Measurements from ENCODE around the gene LRMDA.

The LRMDA gene

DNA sequence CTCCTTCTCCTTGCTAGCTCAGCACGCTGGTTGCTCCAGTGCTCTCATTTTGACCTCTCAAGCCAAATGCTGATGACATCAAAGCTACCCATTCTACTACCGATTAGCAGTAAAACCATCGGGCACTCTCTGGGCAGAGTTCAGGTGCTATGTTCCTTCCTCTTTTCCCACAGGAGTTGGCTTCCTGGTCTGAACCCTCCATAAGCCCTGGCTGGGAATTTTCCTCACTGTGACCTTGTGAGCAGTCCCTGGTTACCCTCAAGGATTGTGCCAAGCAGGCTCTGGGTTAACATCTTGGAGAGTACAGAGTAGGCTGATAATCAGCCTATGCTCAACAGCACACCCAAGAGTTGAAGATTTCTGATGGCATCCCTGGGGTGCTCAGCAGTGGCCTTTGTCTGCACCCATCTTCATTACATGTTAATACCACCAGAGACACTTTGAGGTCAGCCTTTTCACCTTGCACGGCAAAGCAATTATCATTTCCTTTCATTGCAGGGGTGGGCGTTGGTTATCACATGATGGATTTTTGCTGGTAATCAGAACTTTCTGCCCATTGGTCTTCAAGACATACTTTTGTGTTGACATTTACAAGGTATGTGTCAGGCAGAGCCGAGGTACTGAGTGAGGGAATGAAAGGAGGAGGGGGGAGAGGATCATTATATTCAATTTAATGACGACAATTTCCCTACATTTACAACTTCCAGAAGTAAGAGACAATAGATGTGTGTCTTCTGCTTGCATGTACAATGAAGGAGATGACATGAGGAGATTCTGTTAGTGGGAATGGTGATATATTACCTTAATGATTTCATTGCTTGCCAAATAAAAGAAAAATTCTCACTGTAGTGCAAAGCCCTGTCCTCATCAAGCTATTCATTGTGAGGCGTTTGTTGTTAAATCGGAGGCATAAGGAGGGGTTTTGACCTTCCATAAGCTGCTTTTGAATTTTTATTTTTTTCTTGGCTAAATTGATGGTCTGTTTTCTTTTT is 452.0 kb downstream of the LRMDA start:
- Histone ChIP-seq H3K27me3 (ENCODE audit: control insufficient read depth, insufficient read depth, low read length) (no peaks in the 10 kb centered on the region), H3K27ac (ENCODE audit: low read length) (no peak overlapping the region), H3K4me3 (ENCODE audit: low read length) (no peak overlapping the region), H3K9me3 (ENCODE audit: control insufficient read depth, insufficient read depth, low read length) (no peaks in the 10 kb centered on the region), H3K4me1 (ENCODE audit: control insufficient read depth, insufficient read depth, low read length) (no peaks in the 10 kb centered on the region), H3K36me3 (ENCODE audit: control insufficient read depth, insufficient read depth, low read length) (no peaks in the 10 kb centered on the region)
- no peak for DNase-seq (ENCODE audit: low read depth, low spot score)
- WGBS (ENCODE audit: insufficient coverage, insufficient read length), result no CpG with 5 or more reads among the region's 9 CpGs

DNA sequence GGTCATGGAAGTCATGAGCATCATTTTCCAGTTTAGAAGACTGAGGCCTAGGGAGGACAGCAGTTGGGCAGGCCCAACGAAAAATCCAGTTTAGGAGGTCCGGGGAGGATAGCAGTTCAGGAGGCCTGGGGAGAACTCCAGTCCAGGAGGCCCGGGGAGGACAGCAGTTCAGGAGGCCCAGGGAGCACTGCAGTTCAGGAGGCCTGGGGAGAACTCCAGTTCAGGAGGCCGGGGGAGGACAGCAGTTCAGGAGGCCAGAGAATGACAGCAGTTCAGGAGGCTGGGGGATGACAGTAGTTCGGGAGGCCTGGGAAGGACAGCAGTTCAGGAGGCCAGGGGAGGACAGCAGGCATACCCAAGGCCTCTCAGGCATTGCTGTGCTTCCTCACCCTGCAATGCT is 453.4 kb downstream of the LRMDA start:
- Histone ChIP-seq H3K36me3 (ENCODE audit: control insufficient read depth, insufficient read depth, low read length) (no peaks in the 10 kb centered on the region), H3K27ac (ENCODE audit: low read length) (no peak overlapping the region), H3K27me3 (ENCODE audit: control insufficient read depth, insufficient read depth, low read length) (no peaks in the 10 kb centered on the region), H3K9me3 (ENCODE audit: control insufficient read depth, insufficient read depth, low read length) (no peaks in the 10 kb centered on the region), H3K4me3 (ENCODE audit: low read length) (no peak overlapping the region), H3K4me1 (ENCODE audit: control insufficient read depth, insufficient read depth, low read length) (no peaks in the 10 kb centered on the region)
- WGBS (ENCODE audit: insufficient coverage, insufficient read length), result no CpG with 5 or more reads among the region's 5 CpGs
- DNase-seq (ENCODE audit: low read depth, low spot score), result no peak

DNA sequence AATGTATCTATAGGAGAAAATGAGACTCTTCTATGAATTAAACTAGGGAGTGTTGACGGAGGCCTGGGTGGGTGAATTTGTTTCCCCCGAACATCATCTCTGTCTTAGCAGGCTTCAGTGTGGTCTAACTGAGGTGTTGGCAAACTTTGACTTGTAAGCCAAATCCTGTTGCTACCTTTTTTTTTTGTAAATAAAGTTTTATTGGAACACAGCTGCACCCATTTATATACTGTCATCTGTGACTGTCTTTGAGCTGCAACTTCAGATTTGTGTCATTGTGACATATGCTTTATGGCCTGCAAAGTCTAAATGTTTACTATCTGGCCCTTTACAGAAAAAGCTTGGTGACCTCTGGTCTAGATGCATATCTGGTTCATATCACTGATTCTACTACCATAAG is 455.9 kb downstream of the LRMDA start:
- DNase-seq (ENCODE audit: low read depth, low spot score), result no peak
- no peaks in the 10 kb centered on the region for H3K4me1 ChIP-seq (ENCODE audit: control insufficient read depth, insufficient read depth, low read length)
- no CpG with 5 or more reads among the region's 2 CpGs for WGBS (ENCODE audit: insufficient coverage, insufficient read length)
- no peaks in the 10 kb centered on the region for H3K36me3 ChIP-seq (ENCODE audit: control insufficient read depth, insufficient read depth, low read length)
- H3K27ac ChIP-seq (ENCODE audit: low read length), result no peak overlapping the region
- no peaks in the 10 kb centered on the region for H3K27me3 ChIP-seq (ENCODE audit: control insufficient read depth, insufficient read depth, low read length)
- no peak overlapping the region for H3K4me3 ChIP-seq (ENCODE audit: low read length)
- no peaks in the 10 kb centered on the region for H3K9me3 ChIP-seq (ENCODE audit: control insufficient read depth, insufficient read depth, low read length)

DNA sequence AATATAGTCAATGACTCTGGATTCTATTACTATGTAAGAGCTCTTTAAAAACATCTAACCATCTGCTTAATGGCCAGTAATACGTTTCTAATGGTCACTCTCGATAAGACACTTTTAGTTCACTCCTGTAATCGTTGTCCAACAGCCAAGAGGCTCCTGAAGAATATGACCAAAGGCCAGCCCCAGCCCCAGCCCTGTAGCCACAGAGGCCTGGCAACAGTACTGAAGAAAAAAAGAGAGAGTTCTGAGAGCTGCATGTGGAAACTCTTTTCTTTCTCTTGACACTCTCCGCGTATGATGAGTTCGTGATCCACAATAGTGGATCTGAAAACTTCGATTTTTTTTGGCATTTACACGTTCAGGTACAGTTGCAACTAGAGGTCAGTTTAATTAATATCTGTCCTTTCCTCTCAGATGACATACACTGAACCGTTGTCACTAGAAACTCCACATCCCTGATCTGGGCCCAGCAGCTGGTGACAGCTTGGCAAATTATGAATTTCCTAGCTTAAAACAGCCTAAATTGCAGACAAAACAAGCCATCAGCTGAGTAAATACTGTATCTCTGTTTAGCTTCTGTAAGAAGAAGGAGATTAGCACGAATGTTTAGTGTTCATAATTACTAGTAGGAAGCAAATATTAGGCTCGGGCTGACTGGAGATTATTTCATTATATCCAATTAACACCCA is 456.7 kb downstream of the LRMDA start:
- no peak for DNase-seq (ENCODE audit: low read depth, low spot score)
- Histone ChIP-seq H3K27ac (ENCODE audit: low read length) (no peak overlapping the region), H3K9me3 (ENCODE audit: control insufficient read depth, insufficient read depth, low read length) (no peaks in the 10 kb centered on the region), H3K27me3 (ENCODE audit: control insufficient read depth, insufficient read depth, low read length) (no peaks in the 10 kb centered on the region), H3K36me3 (ENCODE audit: control insufficient read depth, insufficient read depth, low read length) (no peaks in the 10 kb centered on the region), H3K4me1 (ENCODE audit: control insufficient read depth, insufficient read depth, low read length) (no peaks in the 10 kb centered on the region), H3K4me3 (ENCODE audit: low read length) (no peak overlapping the region)
- no CpG with 5 or more reads among the region's 11 CpGs for WGBS (ENCODE audit: insufficient coverage, insufficient read length)

DNA sequence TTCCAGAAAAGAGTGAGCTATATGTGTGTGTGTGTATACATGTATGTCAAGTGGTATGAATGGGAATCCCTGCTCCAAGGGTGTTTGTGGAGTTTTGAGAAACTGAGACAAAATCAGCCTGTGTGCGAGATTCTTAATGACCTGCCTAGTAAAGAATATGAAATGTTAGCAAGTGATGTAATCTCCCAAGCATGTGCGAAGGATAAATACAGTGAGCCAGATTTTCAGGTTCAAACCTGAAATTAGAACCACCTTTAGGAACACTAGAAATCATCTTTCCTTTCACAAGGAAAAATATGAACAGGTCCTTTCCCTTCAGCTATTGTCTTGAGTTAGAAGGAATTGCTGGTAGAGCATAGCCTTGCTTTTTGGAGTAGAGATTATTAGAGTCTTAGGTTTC is 457.6 kb downstream of the LRMDA start:
- Histone ChIP-seq H3K36me3 (ENCODE audit: control insufficient read depth, insufficient read depth, low read length) (no peaks in the 10 kb centered on the region), H3K9me3 (ENCODE audit: control insufficient read depth, insufficient read depth, low read length) (no peaks in the 10 kb centered on the region), H3K4me1 (ENCODE audit: control insufficient read depth, insufficient read depth, low read length) (no peaks in the 10 kb centered on the region), H3K4me3 (ENCODE audit: low read length) (no peak overlapping the region), H3K27me3 (ENCODE audit: control insufficient read depth, insufficient read depth, low read length) (no peaks in the 10 kb centered on the region), H3K27ac (ENCODE audit: low read length) (no peak overlapping the region)
- WGBS (ENCODE audit: insufficient coverage, insufficient read length), result no CpG with 5 or more reads among the region's 2 CpGs
- no peak for DNase-seq (ENCODE audit: low read depth, low spot score)

DNA sequence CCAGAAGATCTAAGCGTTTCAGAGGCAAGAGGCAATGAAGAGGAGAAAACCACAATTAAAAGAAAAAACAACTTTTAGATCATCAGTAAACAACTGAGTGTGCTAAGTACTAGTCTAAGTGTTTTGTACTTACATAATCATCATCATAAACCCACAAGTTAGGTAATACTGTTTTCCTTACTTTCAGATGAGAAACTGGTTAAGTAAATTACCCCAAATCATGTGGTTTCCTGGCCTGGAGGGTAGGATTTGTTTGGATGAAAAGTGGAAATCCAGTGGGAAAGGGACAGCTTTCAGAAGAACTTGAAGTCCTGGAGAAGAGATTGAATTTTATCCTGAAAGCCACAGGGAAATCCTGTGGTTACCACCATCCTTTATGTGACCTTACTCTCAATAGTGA is 463.3 kb downstream of the LRMDA start:
- H3K27ac ChIP-seq (ENCODE audit: low read length), result no peak overlapping the region
- H3K4me3 ChIP-seq (ENCODE audit: low read length), result no peak overlapping the region
- H3K36me3 ChIP-seq (ENCODE audit: control insufficient read depth, insufficient read depth, low read length), result no peaks in the 10 kb centered on the region
- WGBS (ENCODE audit: insufficient coverage, insufficient read length), result no CpG with 5 or more reads among the region's 1 CpG
- H3K4me1 ChIP-seq (ENCODE audit: control insufficient read depth, insufficient read depth, low read length), result no peaks in the 10 kb centered on the region
- no peaks in the 10 kb centered on the region for H3K9me3 ChIP-seq (ENCODE audit: control insufficient read depth, insufficient read depth, low read length)
- no peaks in the 10 kb centered on the region for H3K27me3 ChIP-seq (ENCODE audit: control insufficient read depth, insufficient read depth, low read length)
- no peak for DNase-seq (ENCODE audit: low read depth, low spot score)

DNA sequence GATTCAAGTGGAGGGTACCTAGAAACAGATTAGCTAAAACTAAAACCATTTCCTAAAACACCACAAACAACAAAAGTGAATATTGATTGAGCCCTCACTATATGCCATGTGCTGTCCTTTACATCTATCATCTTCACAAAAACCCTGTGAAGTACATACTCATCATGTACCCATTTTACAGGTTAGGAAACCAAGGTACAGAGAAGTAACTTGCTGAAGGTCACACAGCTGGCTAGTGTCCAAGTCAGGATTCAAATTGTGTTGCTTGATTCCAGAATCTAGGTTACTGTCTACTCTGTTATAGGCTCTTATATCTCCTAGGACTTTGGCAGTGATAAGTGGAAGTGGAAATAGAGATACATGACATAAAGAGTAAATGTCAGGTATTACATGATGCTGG is 463.8 kb downstream of the LRMDA start:
- DNase-seq (ENCODE audit: low read depth, low spot score), result no peak
- no peaks in the 10 kb centered on the region for H3K4me1 ChIP-seq (ENCODE audit: control insufficient read depth, insufficient read depth, low read length)
- no peaks in the 10 kb centered on the region for H3K36me3 ChIP-seq (ENCODE audit: control insufficient read depth, insufficient read depth, low read length)
- no peak overlapping the region for H3K27ac ChIP-seq (ENCODE audit: low read length)
- H3K9me3 ChIP-seq (ENCODE audit: control insufficient read depth, insufficient read depth, low read length), result no peaks in the 10 kb centered on the region
- H3K27me3 ChIP-seq (ENCODE audit: control insufficient read depth, insufficient read depth, low read length), result no peaks in the 10 kb centered on the region
- no peak overlapping the region for H3K4me3 ChIP-seq (ENCODE audit: low read length)

GRCh38 chr10:75899816-75900390 is 468.5 kb downstream of the LRMDA start:
- Histone ChIP-seq H3K36me3 (ENCODE audit: control insufficient read depth, insufficient read depth, low read length) (no peaks in the 10 kb centered on the region), H3K27ac (ENCODE audit: low read length) (no peak overlapping the region), H3K4me1 (ENCODE audit: control insufficient read depth, insufficient read depth, low read length) (no peaks in the 10 kb centered on the region), H3K27me3 (ENCODE audit: control insufficient read depth, insufficient read depth, low read length) (no peaks in the 10 kb centered on the region), H3K4me3 (ENCODE audit: low read length) (no peak overlapping the region), H3K9me3 (ENCODE audit: control insufficient read depth, insufficient read depth, low read length) (no peaks in the 10 kb centered on the region)
- WGBS (ENCODE audit: insufficient coverage, insufficient read length), result no CpG with 5 or more reads among the region's 3 CpGs
- no peak for DNase-seq (ENCODE audit: low read depth, low spot score)

GRCh38 chr10:75902816-75903215 is 471.4 kb downstream of the LRMDA start:
- H3K27me3 ChIP-seq (ENCODE audit: control insufficient read depth, insufficient read depth, low read length), result no peaks in the 10 kb centered on the region
- H3K4me3 ChIP-seq (ENCODE audit: low read length), result no peak overlapping the region
- WGBS (ENCODE audit: insufficient coverage, insufficient read length), result no CpG with 5 or more reads among the region's 5 CpGs
- no peaks in the 10 kb centered on the region for H3K36me3 ChIP-seq (ENCODE audit: control insufficient read depth, insufficient read depth, low read length)
- H3K9me3 ChIP-seq (ENCODE audit: control insufficient read depth, insufficient read depth, low read length), result no peaks in the 10 kb centered on the region
- no peaks in the 10 kb centered on the region for H3K4me1 ChIP-seq (ENCODE audit: control insufficient read depth, insufficient read depth, low read length)
- DNase-seq (ENCODE audit: low read depth, low spot score), result no peak
- no peak overlapping the region for H3K27ac ChIP-seq (ENCODE audit: low read length)

DNA sequence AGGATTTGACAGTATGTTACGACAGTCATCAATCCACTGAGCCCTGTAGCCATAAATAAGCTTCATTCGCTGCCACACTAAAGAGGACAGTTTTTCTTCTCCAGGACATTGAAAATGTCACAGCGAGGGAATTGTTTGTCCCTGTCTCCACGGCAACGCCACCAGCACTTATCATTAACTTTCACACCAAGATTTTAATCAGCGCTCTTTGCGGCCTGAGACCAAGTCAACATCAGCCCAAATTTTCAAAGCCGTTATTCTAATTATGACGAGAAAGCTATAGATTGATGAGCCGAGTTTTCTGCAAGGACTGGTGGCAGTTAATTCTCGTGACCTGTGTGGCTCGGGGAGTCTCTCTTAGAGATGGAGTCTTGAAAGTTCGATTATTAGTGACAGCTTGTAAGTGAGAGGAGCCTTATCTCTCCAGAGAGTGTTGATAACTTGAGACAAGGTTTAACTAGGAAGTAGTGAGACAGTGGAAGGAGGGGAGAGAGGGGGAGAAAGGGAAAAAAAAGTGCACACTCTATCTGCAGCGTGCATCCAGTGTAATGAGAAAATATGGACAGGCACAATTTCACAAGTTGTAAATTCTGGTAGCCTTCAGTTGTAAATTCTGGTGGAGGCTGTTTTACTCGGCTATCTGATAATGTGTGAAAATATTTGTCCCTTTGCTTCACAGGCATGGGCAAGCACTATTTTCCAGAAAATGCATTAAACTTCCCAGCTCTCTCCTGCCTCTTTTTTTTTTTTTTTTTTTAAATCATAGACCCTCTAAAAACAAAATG is 473.3 kb downstream of the LRMDA start:
- WGBS (ENCODE audit: insufficient coverage, insufficient read length), result no CpG with 5 or more reads among the region's 15 CpGs
- no peaks in the 10 kb centered on the region for H3K36me3 ChIP-seq (ENCODE audit: control insufficient read depth, insufficient read depth, low read length)
- H3K9me3 ChIP-seq (ENCODE audit: control insufficient read depth, insufficient read depth, low read length), result no peaks in the 10 kb centered on the region
- H3K4me3 ChIP-seq (ENCODE audit: low read length), result no peak overlapping the region
- no peak for DNase-seq (ENCODE audit: low read depth, low spot score)
- H3K27ac ChIP-seq (ENCODE audit: low read length), result no peak overlapping the region
- no peaks in the 10 kb centered on the region for H3K4me1 ChIP-seq (ENCODE audit: control insufficient read depth, insufficient read depth, low read length)
- no peaks in the 10 kb centered on the region for H3K27me3 ChIP-seq (ENCODE audit: control insufficient read depth, insufficient read depth, low read length)

All from iPS DF 6.9 (cell line).